Ammon's horn (tissue), 1 donor: ENCODE data around the gene TMSB4Y.

Source experiments
- DNase-seq: peaks from one replicate; pipeline ENCODE4 v3.0.0-alpha.2; 2016; ENCODE audit warnings: low spot score

Gene TMSB4Y

DNA sequence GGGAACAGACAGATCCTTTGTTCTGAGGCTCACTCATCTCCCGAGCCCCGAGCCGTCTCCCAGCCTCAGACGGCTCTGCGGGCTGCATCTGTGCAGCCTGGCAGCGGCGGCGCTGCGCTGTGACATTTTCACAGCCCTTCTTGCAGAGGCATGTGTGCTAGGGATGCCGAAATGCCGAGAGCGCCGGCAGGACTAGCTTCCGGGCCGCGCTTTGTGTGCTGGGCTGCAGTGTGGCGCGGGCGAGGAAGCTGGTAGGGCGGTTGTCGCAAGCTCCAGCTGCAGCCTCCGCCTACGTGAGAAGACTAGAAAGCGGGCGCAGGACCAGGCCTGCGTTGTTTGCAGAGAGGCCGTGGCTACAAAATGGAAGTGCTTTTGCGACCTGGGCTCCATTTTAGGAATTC lies at the start of gene TMSB4Y:
TMSB4Y (plus strand) TSS at position 332 of the 401 bp plus-strand sequence.
- DNase-seq = peak; percentile 92

DNA sequence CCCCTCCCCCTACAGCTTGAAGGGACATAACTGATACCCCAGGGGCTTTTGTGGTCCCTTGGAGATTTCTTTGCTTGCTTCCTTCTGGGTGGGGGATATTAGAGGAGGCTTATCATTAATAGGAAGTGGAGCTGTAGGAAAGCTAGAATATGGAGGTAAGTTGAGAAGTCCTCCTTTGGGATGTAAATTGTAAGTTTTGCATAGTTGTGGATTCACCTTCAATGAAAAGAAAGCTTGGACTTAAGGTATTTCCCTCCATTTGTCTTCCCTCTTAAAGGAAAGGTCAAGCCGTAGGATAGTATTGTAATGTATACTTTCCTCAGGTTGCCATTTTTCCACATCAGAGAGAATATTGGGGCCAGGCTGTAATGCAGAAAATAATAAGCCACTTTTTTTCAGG lies 39.5 kb upstream of the TMSB4Y start:
- no peak for DNase-seq

- DNase-seq = no peak
Observed at GRCh38 chrY:13671122-13671521, 32.6 kb upstream of the TMSB4Y start.

GRCh38 chrY:13702276-13702675 lies 1.4 kb upstream of the TMSB4Y start:
- no peak for DNase-seq

DNA sequence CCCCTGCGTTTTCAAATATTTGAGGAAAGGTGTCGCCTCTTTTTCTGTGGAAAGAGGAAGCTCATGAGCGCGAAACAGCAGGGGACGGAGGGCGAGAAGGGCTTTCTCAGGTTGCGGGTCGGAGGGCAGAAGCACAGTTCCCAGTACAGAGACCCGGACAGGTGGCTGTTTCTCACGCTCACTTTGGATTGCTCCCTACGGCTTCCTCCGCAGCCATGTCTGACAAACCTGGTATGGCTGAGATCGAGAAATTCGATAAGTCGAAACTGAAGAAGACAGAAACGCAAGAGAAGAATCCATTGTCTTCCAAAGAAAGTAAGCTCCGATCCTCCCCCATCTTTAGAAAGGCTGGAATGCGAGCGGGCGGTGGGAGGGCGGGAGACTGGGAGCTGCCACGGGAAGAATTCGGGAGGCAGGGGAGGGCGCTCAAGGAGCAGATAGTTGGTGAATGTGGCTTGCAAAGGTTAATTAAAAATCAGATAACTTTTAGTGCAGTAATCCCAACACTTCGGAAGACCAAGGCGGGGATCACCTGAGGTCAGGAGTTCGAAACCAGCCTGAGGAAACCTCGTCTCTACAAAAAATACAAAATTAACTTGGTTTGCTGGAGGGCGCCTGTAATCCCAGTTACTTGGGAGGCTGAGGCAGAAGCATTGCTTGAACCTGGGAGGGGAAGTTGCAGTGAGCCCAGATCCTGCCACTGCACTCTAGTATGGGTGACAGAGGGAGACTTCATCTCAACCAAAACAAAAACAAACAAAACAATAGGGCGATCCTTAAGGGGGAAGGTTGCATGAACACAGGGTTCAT lies 627 bp downstream of the TMSB4Y start:
- DNase-seq = peak; percentile 62

DNA sequence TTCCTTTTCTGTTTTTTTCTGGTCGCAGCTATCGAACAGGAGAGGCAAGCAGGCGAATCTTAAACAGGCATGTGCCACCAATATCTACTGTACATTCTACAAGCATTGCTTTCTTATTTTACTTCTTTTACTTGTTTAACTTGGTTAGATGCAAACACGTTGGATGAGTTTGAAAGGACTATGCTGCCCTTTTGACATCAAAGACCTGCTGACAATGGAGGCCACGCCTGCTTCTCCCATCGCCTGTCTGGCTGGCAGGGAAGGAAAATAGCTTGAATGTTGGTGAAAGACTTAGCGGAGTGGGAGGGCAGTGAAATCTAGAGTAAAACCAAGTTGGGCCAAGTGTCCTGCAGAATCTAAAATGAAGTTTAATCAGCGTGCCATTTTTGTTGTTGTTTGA lies 1.5 kb downstream of the TMSB4Y start:
- peak; percentile 55 for DNase-seq

DNA sequence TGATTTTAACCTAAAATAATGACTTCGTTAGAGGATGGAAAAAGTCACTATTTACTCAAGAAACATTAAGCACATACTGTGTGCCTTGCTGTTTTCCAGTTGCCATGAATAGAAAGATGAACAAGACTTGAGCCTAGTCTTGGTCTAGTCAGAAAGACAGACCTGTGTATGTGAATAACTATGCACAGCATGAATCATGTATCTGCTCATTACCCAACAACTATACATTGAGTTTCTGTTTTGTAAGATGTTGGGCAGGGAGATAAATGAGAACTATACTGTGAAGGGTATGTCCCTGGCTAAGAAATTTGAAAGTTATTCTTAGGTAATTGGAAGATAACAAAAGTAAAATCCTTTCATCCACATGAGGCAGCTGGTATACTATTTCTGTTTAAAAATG lies 4.3 kb downstream of the TMSB4Y start:
- no peak for DNase-seq

DNA sequence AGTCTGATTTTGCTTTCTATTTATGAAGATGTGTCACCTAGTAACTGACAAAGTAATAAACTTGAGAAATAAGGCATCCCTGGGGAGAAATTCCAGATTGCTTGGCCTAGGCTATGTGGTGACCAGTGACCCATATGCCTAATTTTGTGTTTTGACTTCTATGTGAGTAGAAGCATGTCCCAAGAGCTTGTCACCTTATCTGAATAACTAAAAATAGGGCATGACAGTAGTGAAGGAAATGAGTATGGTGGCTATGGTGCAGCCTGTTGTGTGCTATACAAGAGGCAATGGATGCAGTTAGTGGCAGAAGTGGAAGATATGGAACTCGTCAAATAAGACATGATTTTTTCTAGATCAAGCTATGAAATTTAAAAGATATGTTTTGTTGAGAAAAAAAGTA lies 15.3 kb downstream of the TMSB4Y start:
- no peak for DNase-seq

DNA sequence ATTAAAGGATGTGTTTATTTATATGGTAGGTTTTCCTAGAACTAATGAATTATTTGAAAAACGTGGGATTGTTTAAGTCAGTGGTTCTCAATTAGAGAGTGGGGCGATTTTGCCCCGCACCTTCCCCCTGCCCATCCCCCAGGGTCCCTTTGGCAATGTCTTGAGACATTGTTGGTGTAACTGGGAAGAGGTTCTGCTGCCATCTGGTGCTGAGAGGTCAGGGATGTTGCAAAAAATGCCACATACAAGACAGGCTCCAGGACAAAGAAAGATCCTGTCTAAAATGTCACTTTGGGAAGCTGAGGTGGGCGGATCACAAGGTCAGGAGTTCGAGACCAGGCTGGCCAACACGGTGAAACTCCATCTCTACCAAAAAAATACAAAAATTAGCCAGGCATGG lies 25.8 kb downstream of the TMSB4Y start:
- no peak for DNase-seq

DNA sequence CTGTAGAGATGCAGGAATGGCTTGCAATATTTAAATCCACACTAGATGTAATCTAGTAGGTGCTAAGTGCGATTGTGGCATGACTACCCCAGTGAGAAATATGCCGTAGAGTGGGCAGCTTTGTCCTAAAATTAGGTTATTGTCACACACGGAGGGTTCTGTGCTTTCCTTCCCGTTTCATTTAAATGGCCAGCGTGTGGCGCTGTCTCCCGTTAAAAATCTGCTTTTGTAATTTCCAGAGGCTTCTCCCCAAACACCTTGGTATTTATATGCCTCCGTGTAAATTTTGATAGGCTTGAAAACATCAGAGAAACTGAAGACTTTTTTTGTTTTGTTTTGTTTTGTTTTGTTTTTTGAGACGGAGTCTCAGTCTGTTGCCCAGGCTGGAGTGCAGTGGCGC lies 34.9 kb downstream of the TMSB4Y start:
- DNase-seq = peak; percentile 51

- peak; percentile 11 for DNase-seq
Observed at GRCh38 chrY:13751289-13752071, 47.8 kb downstream of the TMSB4Y start.

GRCh38 chrY:13754661-13755060 lies 51.0 kb downstream of the TMSB4Y start:
- DNase-seq = no peak
